K562 (cell line): ENCODE measurements around the gene EDDM13. TPM values are rescaled to one million over a fixed set of nuclear protein-coding genes. Genes with fewer than 3 reads are reported as not detected.

ENCODE experiments used
- ATAC-seq: fragments of 200-7000 bp; cut with Tn5 transposase; 3 replicates; pipeline ENCODE4 v1.9.1; 2020; ENCODE audit warnings: moderate library complexity
- BruUV-seq: library from RNA; stranded (reverse); fragments of 400-500 nt; replicated peaks from 2 replicates; lab custom pipeline; 2021; lab: Mats Ljungman, UMichigan
- CTCF ChIA-PET: fragments of 300-600 bp; formaldehyde crosslinking; extraction: SDS; loops from one replicate; lab custom pipeline; 2021; ENCODE audit warnings: low intra/inter-chr PET ratio; lab: Yijun Ruan, JAX
- POLR2A ChIA-PET: fragments of 300-600, 350-650 bp; sonication (Branson Sonifier 250); formaldehyde crosslinking; extraction: SDS; loops from one replicate; lab custom pipeline; 2021; ENCODE audit warnings: antibody characterized with exemption, inconsistent platforms; lab: Yijun Ruan, JAX
- DNase-seq, 4 experiments: peaks; one replicate each; pipeline versions ENCODE4 v3.0.0 to v3.0.0-alpha.2; 2011 to 2018; ENCODE audit warnings: low spot score in 3 of 4, mixed read lengths in 3 of 4; ENCODE audit errors: extremely low read depth in 1 of 4
- FAIRE-seq: peaks from 2 replicates; lab custom pipeline; 2011; peaks lifted over from hg19 to GRCh38; lab: Jason Lieb, UNC
- H2AFZ ChIP-seq: 2 replicates; pipeline ENCODE4 v1.6.0; 2011; ENCODE audit warnings: low read depth, low read length, control low read depth, inconsistent platforms
- H3K27ac ChIP-seq: fragments of 200-600 bp; 3 replicates; pipeline ENCODE4 v1.8.0; 2011; ENCODE audit warnings: low read depth, mild to moderate bottlenecking, control low read depth, inconsistent platforms, low read length, moderate library complexity, mixed read lengths; ENCODE audit errors: extremely low read depth
- H3K27me3 ChIP-seq, 2 experiments: fragments of 300-600 bp in 1 of 2; 2 replicates in 1 of 2; 3 replicates in 1 of 2; pipeline versions ENCODE4 v1.6.0 to v1.8.0; 2011; ENCODE audit warnings: inconsistent platforms in 2 of 2, low read length in 2 of 2, mild to moderate bottlenecking in 1 of 2, mixed read lengths in 1 of 2, moderate library complexity in 1 of 2; ENCODE audit not compliant: control insufficient read depth in 2 of 2, insufficient read depth in 2 of 2
- H3K36me3 ChIP-seq: fragments of 300-600 bp; 3 replicates; pipeline ENCODE4 v1.8.0; 2011; ENCODE audit warnings: mild to moderate bottlenecking, low read length, inconsistent platforms; ENCODE audit not compliant: control insufficient read depth, insufficient read depth
- H3K4me1 ChIP-seq, 2 experiments: fragments of 200-600 bp in 1 of 2; replicated peaks in 1 of 2; 2 replicates in 1 of 2; 3 replicates in 1 of 2; pipeline versions ENCODE4 v1.5.1 to v1.8.0; 2011; ENCODE audit warnings: inconsistent platforms in 2 of 2, low read length in 2 of 2, mild to moderate bottlenecking in 1 of 2, mixed read lengths in 1 of 2, moderate library complexity in 1 of 2; ENCODE audit not compliant: control insufficient read depth in 2 of 2, insufficient read depth in 2 of 2
- H3K4me2 ChIP-seq: 2 replicates; pipeline ENCODE4 v1.6.1; 2011; ENCODE audit warnings: low read length, control low read depth, inconsistent platforms, mixed read lengths; ENCODE audit not compliant: insufficient read depth
- H3K4me3 ChIP-seq: fragments of 200-600 bp; sonication (generic), shearing (Covaris generic); 2 replicates; pipeline ENCODE4 v1.5.1; 2016; ENCODE audit warnings: control low read depth, inconsistent platforms
- H3K79me2 ChIP-seq: fragments of 200-600 bp; 3 replicates; pipeline ENCODE4 v1.8.0; 2011; ENCODE audit warnings: low read length, inconsistent platforms; ENCODE audit not compliant: control insufficient read depth, insufficient read depth
- H3K9ac ChIP-seq, 2 experiments: 2 replicates each; pipeline versions ENCODE4 v1.6.0 to v1.6.1; 2011; ENCODE audit warnings: low read depth in 2 of 2, low read length in 2 of 2, control low read depth in 1 of 2, inconsistent platforms in 1 of 2, mild to moderate bottlenecking in 1 of 2, mixed read lengths in 1 of 2; ENCODE audit not compliant: insufficient read depth in 1 of 2
- H3K9me1 ChIP-seq: one replicate; pipeline ENCODE4 v1.6.0; 2011; ENCODE audit warnings: inconsistent platforms, mild to moderate bottlenecking, low read length, moderate library complexity; ENCODE audit not compliant: control insufficient read depth, insufficient read depth
- H3K9me3 ChIP-seq: replicated peaks from 2 replicates; pipeline ENCODE4 v1.5.1; 2011; ENCODE audit warnings: low read depth, low read length, inconsistent platforms; ENCODE audit not compliant: control insufficient read depth, insufficient read depth
- H4K20me1 ChIP-seq: replicated peaks from 2 replicates; pipeline ENCODE4 v1.6.1; 2011; ENCODE audit warnings: low read length, inconsistent platforms, mixed read lengths; ENCODE audit not compliant: control insufficient read depth, insufficient read depth
- ESRRA ChIP-seq: fragments of 450-650 bp; IDR thresholded peaks from 2 replicates; pipeline ENCODE4 v1.6.1; 2014; ENCODE audit warnings: low read depth, mild to moderate bottlenecking, moderate library complexity, borderline replicate concordance
- MEF2D ChIP-seq: conservative IDR thresholded peaks from 2 replicates; pipeline ENCODE4 v1.6.1; 2016; ENCODE audit warnings: low read depth, missing genetic modification characterization, missing compliant biosample characterization
- MLX ChIP-seq, 2 experiments: fragments of 450-650 bp in 1 of 2; sonication (generic) in 1 of 2; formaldehyde crosslinking; conservative IDR thresholded peaks; 2 replicates each; pipeline versions ENCODE4 v1.4.0 to v1.8.1; 2020 to 2022; ENCODE audit warnings: mild to moderate bottlenecking in 1 of 2, missing genetic modification reagents in 1 of 2
- PCBP1 ChIP-seq: fragments of 200-400 bp; formaldehyde crosslinking; IDR thresholded peaks from 2 replicates; pipeline ENCODE4 v1.6.1; 2018; ENCODE audit warnings: mild to moderate bottlenecking, low read depth, low read length; ENCODE audit not compliant: poor library complexity, severe bottlenecking
- ZBTB34 ChIP-seq: fragments of 250-450 bp; sonication (Bioruptor Pico); IDR thresholded peaks from 2 replicates; pipeline ENCODE4 v1.8.0; 2021; ENCODE audit warnings: mild to moderate bottlenecking, moderate library complexity
- in situ Hi-C: fragments of 300-500 bp; cut with MboI; formaldehyde crosslinking; loops from 4 replicates; pipeline ENCODE4 v1.15.0; 2018; ENCODE audit warnings: inconsistent platforms, mixed read lengths
- intact Hi-C: fragments of 100-400 bp; cut with micrococcal nuclease; formaldehyde crosslinking; loops from 2 replicates; pipeline ENCODE4 v1.14.2; 2022
- polyA plus RNA-seq, 8 experiments: library from polyadenylated mRNA; depleted of rRNA in 4 of 8; stranded (reverse) in 5 of 8; unstranded in 3 of 8; fragments of >200 nt; fragmentation: Nextera tagmentation in 2 of 8; fragmentation: Illumina TruSeq in 1 of 8; extraction: Ambion mirVana in 2 of 8; extraction: Trizol in 1 of 8; gene quantifications; 2 replicates each; pipeline versions ENCODE4 v1.2.1 to v1.2.3, GENCODE V29; 2011 to 2014; ENCODE audit warnings: inconsistent platforms in 1 of 8, missing spikeins in 1 of 8
- total RNA-seq, 7 experiments: library from RNA; depleted of rRNA in 6 of 7; stranded (reverse); fragments of >200 nt in 6 of 7; fragmentation: Illumina TruSeq in 2 of 7; extraction: Trizol in 2 of 7; gene quantifications; 2 replicates each; pipeline versions ENCODE4 v1.2.1 to v1.2.3, GENCODE V29; 2011 to 2021; ENCODE audit warnings: low replicate concordance in 1 of 7
- TF ChIP-seq, protein P1 (sequence below): fragments of 450-650 bp; formaldehyde crosslinking; IDR thresholded peaks from 2 replicates; pipeline ENCODE4 v1.4.0; 2020; ENCODE audit warnings: mild to moderate bottlenecking, moderate library complexity

Gene EDDM13
- total and polyA plus RNA-seq, 9 of the 15 experiments (the other 6 are each of a cell fraction or from before 2014, with no cell fraction given) = 2.0 to 7.7 (median 4.1) TPM

GRCh38 chr19:56284746-56285145 lies 12.2 kb downstream of the EDDM13 start (continued):
- TF ChIP-seq ZBTB34 (CRISPR knock-in tag) (no peak), PCBP1 (no peak), ESRRA (no peak), MEF2D (tag) (no peak)
- TF ChIP-seq, protein P1, sequence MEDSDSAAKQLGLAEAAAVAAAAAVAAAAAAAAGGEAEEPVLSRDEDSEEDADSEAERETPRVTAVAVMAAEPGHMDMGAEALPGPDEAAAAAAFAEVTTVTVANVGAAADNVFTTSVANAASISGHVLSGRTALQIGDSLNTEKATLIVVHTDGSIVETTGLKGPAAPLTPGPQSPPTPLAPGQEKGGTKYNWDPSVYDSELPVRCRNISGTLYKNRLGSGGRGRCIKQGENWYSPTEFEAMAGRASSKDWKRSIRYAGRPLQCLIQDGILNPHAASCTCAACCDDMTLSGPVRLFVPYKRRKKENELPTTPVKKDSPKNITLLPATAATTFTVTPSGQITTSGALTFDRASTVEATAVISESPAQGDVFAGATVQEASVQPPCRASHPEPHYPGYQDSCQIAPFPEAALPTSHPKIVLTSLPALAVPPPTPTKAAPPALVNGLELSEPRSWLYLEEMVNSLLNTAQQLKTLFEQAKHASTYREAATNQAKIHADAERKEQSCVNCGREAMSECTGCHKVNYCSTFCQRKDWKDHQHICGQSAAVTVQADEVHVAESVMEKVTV (CRISPR knock-in tag) = no peak

DNA sequence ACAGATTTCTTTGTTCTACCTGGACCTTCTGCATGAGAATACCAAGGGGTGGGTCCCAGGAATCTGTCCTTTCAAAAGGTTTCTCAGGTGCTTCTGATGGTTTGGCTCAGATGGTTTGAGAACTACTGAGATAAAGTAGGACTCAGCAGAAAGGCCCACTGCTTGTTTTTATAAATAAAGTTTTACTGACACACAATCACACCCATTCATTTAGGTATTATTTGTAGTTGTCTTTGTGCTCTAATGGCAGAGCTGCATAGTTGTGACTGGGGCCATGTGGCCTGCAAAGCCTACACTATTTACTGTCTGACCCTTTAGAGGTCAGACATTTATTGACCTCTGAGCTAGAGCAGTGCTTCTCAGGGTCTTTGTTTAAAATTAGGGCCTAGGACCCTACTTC lies 17.6 kb downstream of the EDDM13 start:
- 0 out of 3 replicates have a peak, but pooled peaks cover 5% of the 10 kb centered on the region for H3K36me3 ChIP-seq
- no peak overlapping the region for H3K4me2 ChIP-seq
- no peaks in the 10 kb centered on the region for H3K9me1 ChIP-seq
- ATAC-seq (no peak), FAIRE-seq (no peak), DNase-seq (no peak)
- no peak overlapping the region for H3K27ac ChIP-seq
- H3K9me3 ChIP-seq = no peaks in the 10 kb centered on the region
- no peak overlapping the region for H2AFZ ChIP-seq
- CTCF ChIA-PET = interaction anchor here (0.6 kb wide), 1 partner anchor 11 kb away, joined by 3 read pairs; no protein-coding TSS in a partner anchor
- H3K4me3 ChIP-seq = no peak overlapping the region
- BruUV-seq = no TSS peak
- H3K79me2 ChIP-seq = no peaks in the 10 kb centered on the region
- H4K20me1 ChIP-seq = no peaks in the 10 kb centered on the region
- intact Hi-C loops = no loop called here
- H3K9ac ChIP-seq = no peak overlapping the region
- H3K27me3 ChIP-seq = no peaks in the 10 kb centered on the region
- POLR2A ChIA-PET = no interaction called here
- no peaks in the 10 kb centered on the region for H3K4me1 ChIP-seq
- in situ Hi-C loops = no loop called here
- no peak for TF ChIP-seq MLX (CRISPR knock-in tag; conservative IDR thresholded peaks at IDR 0.05)
